IMR-90 (cell line): Measurements from ENCODE around the gene LRRC10B. TPM values are rescaled to one million over a fixed set of nuclear protein-coding genes. Genes with fewer than 3 reads are reported as not detected.
A peak's percentile ranks its signal among the peaks of the same experiment; 100 is the strongest.

ENCODE experiments used
- ATAC-seq: fragments of 200-7000 bp; cut with Tn5 transposase; 2 replicates; pipeline ENCODE4 v1.9.1; 2020; ENCODE audit warnings: low read depth, mild to moderate bottlenecking, moderate library complexity
- BruUV-seq: library from RNA; stranded (reverse); fragments of 400-500 nt; replicated peaks from 2 replicates; lab custom pipeline; 2021; lab: Mats Ljungman, UMichigan
- CTCF ChIA-PET: fragments of 300-600 bp; formaldehyde crosslinking; extraction: SDS; loops from one replicate; lab custom pipeline; 2021; ENCODE audit warnings: antibody characterized with exemption; lab: Yijun Ruan, JAX
- POLR2A ChIA-PET: fragments of 300-600 bp; sonication (Branson Sonifier 250); formaldehyde crosslinking; loops from one replicate; lab custom pipeline; 2022; ENCODE audit warnings: antibody characterized with exemption; ENCODE audit not compliant: unreplicated experiment; lab: Charles Lee
- DNase-seq: peaks from one replicate; pipeline ENCODE4 v3.0.0; 2013
- H2AFZ ChIP-seq: replicated peaks from 2 replicates; pipeline ENCODE3; 2013; ENCODE audit warnings: low read length, mild to moderate bottlenecking; ENCODE audit not compliant: poor library complexity
- H2AK5ac ChIP-seq: 2 replicates; pipeline ENCODE4 v1.6.1; 2013; ENCODE audit warnings: low read depth, low read length, inconsistent platforms
- H2AK9ac ChIP-seq: replicated peaks from 2 replicates; pipeline ENCODE3; 2013; ENCODE audit warnings: mild to moderate bottlenecking, low read depth, low read length, moderate library complexity; ENCODE audit not compliant: poor library complexity
- H2BK120ac ChIP-seq: 2 replicates; pipeline ENCODE4 v1.6.1; 2013; ENCODE audit warnings: low read depth, low read length, inconsistent platforms
- H2BK15ac ChIP-seq: 3 replicates; pipeline ENCODE4 v1.6.1; 2013; ENCODE audit warnings: low read depth, low read length, inconsistent platforms
- H2BK20ac ChIP-seq: 2 replicates; pipeline ENCODE4 v1.6.1; 2013; ENCODE audit warnings: low read depth, mild to moderate bottlenecking, inconsistent platforms, low read length, moderate library complexity
- H2BK5ac ChIP-seq: 2 replicates; pipeline ENCODE4 v1.6.1; 2013; ENCODE audit warnings: mild to moderate bottlenecking, low read depth, low read length, inconsistent platforms; ENCODE audit not compliant: poor library complexity, severe bottlenecking
- H3K14ac ChIP-seq: replicated peaks from 2 replicates; pipeline ENCODE4 v1.6.1; 2013; ENCODE audit warnings: low read depth, low read length, inconsistent platforms
- H3K18ac ChIP-seq: 2 replicates; pipeline ENCODE4 v1.6.1; 2013; ENCODE audit warnings: low read depth, low read length, control low read depth
- H3K23ac ChIP-seq: 2 replicates; pipeline ENCODE4 v1.6.1; 2013; ENCODE audit warnings: low read depth, low read length, inconsistent platforms
- H3K27ac ChIP-seq: 2 replicates; pipeline ENCODE4 v1.5.1; 2013; ENCODE audit warnings: mild to moderate bottlenecking, control low read depth, low read length; ENCODE audit not compliant: insufficient read depth
- H3K27me3 ChIP-seq: 2 replicates; pipeline ENCODE4 v1.6.1; 2013; ENCODE audit warnings: low read length; ENCODE audit not compliant: control insufficient read depth, insufficient read depth
- H3K36me3 ChIP-seq: 2 replicates; pipeline ENCODE4 v1.6.1; 2013; ENCODE audit warnings: low read length, mixed read lengths; ENCODE audit not compliant: control insufficient read depth, insufficient read depth
- H3K4ac ChIP-seq: 2 replicates; pipeline ENCODE4 v1.6.1; 2013; ENCODE audit warnings: low read depth, low read length, inconsistent platforms
- H3K4me1 ChIP-seq: 2 replicates; pipeline ENCODE4 v1.6.1; 2013; ENCODE audit warnings: low read length, mixed read lengths; ENCODE audit not compliant: control insufficient read depth, insufficient read depth
- H3K4me2 ChIP-seq: 2 replicates; pipeline ENCODE4 v1.6.1; 2013; ENCODE audit warnings: low read depth, mild to moderate bottlenecking, control low read depth, low read length, moderate library complexity
- H3K4me3 ChIP-seq: 2 replicates; pipeline ENCODE4 v1.5.1; 2013; ENCODE audit warnings: low read depth, mild to moderate bottlenecking, control low read depth, low read length, moderate library complexity; ENCODE audit not compliant: insufficient read depth
- H3K56ac ChIP-seq: 2 replicates; pipeline ENCODE4 v1.6.1; 2013; ENCODE audit warnings: low read length, inconsistent platforms; ENCODE audit not compliant: insufficient read depth; ENCODE audit errors: extremely low read depth
- H3K79me1 ChIP-seq, 2 experiments: 2 replicates each; pipeline ENCODE4 v1.6.1; 2013; ENCODE audit warnings: low read length in 2 of 2, inconsistent platforms in 1 of 2, low read depth in 1 of 2
- H3K9ac ChIP-seq: 2 replicates; pipeline ENCODE4 v1.6.1; 2013; ENCODE audit warnings: low read depth, low read length, control low read depth
- H3K9me1 ChIP-seq: 2 replicates; pipeline ENCODE4 v1.6.1; 2013; ENCODE audit warnings: low read length, inconsistent platforms; ENCODE audit not compliant: insufficient read depth
- H3K9me3 ChIP-seq: 2 replicates; pipeline ENCODE4 v1.6.1; 2013; ENCODE audit warnings: low read length; ENCODE audit not compliant: control insufficient read depth, insufficient read depth
- H4K20me1 ChIP-seq: 2 replicates; pipeline ENCODE4 v1.6.1; 2013; ENCODE audit warnings: low read length, inconsistent platforms; ENCODE audit not compliant: insufficient read depth
- H4K5ac ChIP-seq: 2 replicates; pipeline ENCODE4 v1.6.1; 2013; ENCODE audit warnings: mild to moderate bottlenecking, low read depth, low read length, control low read depth
- H4K8ac ChIP-seq, 2 experiments: 2 replicates each; pipeline ENCODE4 v1.6.1; 2013; ENCODE audit warnings: low read depth in 2 of 2, low read length in 2 of 2, control low read depth in 1 of 2, inconsistent platforms in 1 of 2
- H4K91ac ChIP-seq: 2 replicates; pipeline ENCODE4 v1.6.1; 2013; ENCODE audit warnings: low read depth, low read length, inconsistent platforms; ENCODE audit not compliant: insufficient read depth
- BHLHE40 ChIP-seq: fragments of 150-350 bp; IDR thresholded peaks from 2 replicates; pipeline ENCODE4 v1.6.1; 2016; ENCODE audit warnings: mild to moderate bottlenecking, low read depth, low read length
- CEBPB ChIP-seq: IDR thresholded peaks from 2 replicates; pipeline ENCODE4 v1.6.1; 2012; ENCODE audit warnings: low read depth, low read length, improper control_type of control experiment
- CHD1 ChIP-seq: IDR thresholded peaks from 2 replicates; pipeline ENCODE4 v1.6.1; 2012; ENCODE audit warnings: low read depth, low read length, improper control_type of control experiment
- FOS ChIP-seq: fragments of 150-350 bp; IDR thresholded peaks from 2 replicates; pipeline ENCODE4 v1.6.1; 2016; ENCODE audit warnings: low read depth, low read length
- MAZ ChIP-seq: IDR thresholded peaks from 2 replicates; pipeline ENCODE4 v1.6.1; 2012; ENCODE audit warnings: low read depth, mild to moderate bottlenecking, low read length, improper control_type of control experiment, moderate library complexity, borderline replicate concordance
- MXI1 ChIP-seq: IDR thresholded peaks from 2 replicates; pipeline ENCODE4 v1.6.1; 2012; ENCODE audit warnings: low read depth, mild to moderate bottlenecking, low read length, moderate library complexity, borderline replicate concordance
- NFE2L2 ChIP-seq: fragments of 150-350 bp; IDR thresholded peaks from 2 replicates; pipeline ENCODE4 v1.6.1; 2016; ENCODE audit warnings: low read depth, mild to moderate bottlenecking, low read length
- POLR2A ChIP-seq: IDR thresholded peaks from 2 replicates; pipeline ENCODE4 v1.6.1; 2012; ENCODE audit warnings: mild to moderate bottlenecking, low read depth, low read length
- RAD21 ChIP-seq: IDR thresholded peaks from 2 replicates; pipeline ENCODE4 v1.6.1; 2012; ENCODE audit warnings: low read length, improper control_type of control experiment
- RCOR1 ChIP-seq: IDR thresholded peaks from 2 replicates; pipeline ENCODE4 v1.6.1; 2012; ENCODE audit warnings: mild to moderate bottlenecking, low read length, improper control_type of control experiment; ENCODE audit not compliant: insufficient replicate concordance
- RFX5 ChIP-seq: IDR thresholded peaks from 2 replicates; pipeline ENCODE4 v1.8.0; 2012; ENCODE audit warnings: low read depth, mild to moderate bottlenecking, low read length, moderate library complexity
- SMC3 ChIP-seq: fragments of 150-350 bp; IDR thresholded peaks from 2 replicates; pipeline ENCODE4 v1.6.1; 2016; ENCODE audit warnings: low read depth, mild to moderate bottlenecking, antibody characterized with exemption, low read length, moderate library complexity
- whole genome bisulfite sequencing, 2 experiments: methylation state at CpG; one replicate each; pipeline versions ENCODE4 v1.1.5 to v1.1.7; 2013; ENCODE audit warnings: missing lambda C conversion rate in 2 of 2; ENCODE audit not compliant: insufficient read length in 1 of 2; ENCODE audit errors: extremely low coverage in 2 of 2; 5-methylcytosine and 5-hydroxymethylcytosine counted together
- dilution Hi-C: fragments of 300-500 bp; cut with HindIII; formaldehyde crosslinking; loops from one replicate; pipeline ENCODE4 v1.14.3; 2018; ENCODE audit warnings: low sequenced_read_pairs; ENCODE audit not compliant: unreplicated experiment
- in situ Hi-C: fragments of 300-500 bp; cut with MboI; formaldehyde crosslinking; loops from 3 replicates; pipeline ENCODE4 v1.14.3; 2019; ENCODE audit warnings: low sequenced_read_pairs, inconsistent platforms, mixed read lengths
- intact Hi-C: fragments of 100-400 bp; cut with micrococcal nuclease; formaldehyde crosslinking; loops from 2 replicates; pipeline ENCODE4 v1.10.0; 2022
- polyA plus RNA-seq, 3 experiments: library from polyadenylated mRNA; depleted of rRNA; stranded (reverse); fragments of >200 nt; gene quantifications; 2 replicates each; pipeline ENCODE4 v1.2.3, GENCODE V29; 2012; ENCODE audit warnings: low replicate concordance in 1 of 3
- total RNA-seq: library from RNA; depleted of rRNA; stranded (reverse); fragments of >200 nt; gene quantifications from 2 replicates; pipeline ENCODE4 v1.2.3, GENCODE V29; 2012
- TF ChIP-seq, protein P1 (sequence below): fragments of 150-350 bp; IDR thresholded peaks from 2 replicates; pipeline ENCODE4 v1.6.1; 2016; ENCODE audit warnings: low read depth, mild to moderate bottlenecking, low read length, moderate library complexity, borderline replicate concordance
- TF ChIP-seq, protein P2 (sequence below): conservative IDR thresholded peaks from 2 replicates; pipeline ENCODE4 v1.5.1; 2012; ENCODE audit warnings: mild to moderate bottlenecking, low read depth, low read length, improper control_type of control experiment
- TF ChIP-seq, protein P3 (sequence below): fragments of 150-350 bp; IDR thresholded peaks from 2 replicates; pipeline ENCODE4 v1.6.1; 2017; ENCODE audit warnings: mild to moderate bottlenecking, antibody characterized with exemption, low read length, low read depth

Gene LRRC10B
- total and polyA plus RNA-seq, 2 of the 4 experiments (the other 2 are of a cell fraction) = not detected

DNA sequence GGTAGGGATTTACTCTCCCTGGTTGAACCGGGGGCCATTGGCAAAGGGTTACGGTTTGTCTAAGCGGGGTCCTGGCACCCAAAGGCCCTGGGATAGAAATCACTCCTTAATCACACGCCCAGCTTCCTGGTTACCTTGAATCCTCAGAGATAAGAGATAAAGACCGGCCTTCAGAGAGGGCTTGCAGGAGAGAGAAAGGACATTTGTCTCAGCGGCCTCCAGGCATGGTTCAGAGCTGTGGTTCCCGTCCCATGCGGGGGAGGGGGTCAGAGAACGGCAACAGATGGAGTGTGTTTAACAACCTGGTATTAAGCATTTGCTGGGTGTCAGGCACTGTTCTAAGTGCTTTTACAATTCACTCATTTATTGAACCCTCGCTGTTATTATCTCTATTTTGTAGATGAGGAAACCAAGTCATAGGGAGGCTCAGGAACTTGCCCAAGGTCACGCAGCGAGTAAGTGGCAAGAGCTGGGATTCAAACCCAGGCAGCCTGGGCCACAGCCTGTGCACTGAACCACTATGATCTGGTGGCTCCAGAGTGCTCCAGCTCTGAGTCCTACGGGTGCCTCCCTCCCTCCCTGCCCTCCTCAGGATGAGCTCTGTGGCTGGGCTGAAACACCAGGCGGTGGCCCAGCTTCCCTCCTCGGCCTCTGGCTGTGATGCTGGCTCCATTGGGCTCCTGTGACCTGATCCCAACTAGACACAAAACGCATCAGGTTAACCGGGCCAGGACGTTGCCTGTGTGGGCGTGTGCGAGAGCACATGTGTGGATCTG is 18.6 kb downstream of the LRRC10B start:
- no peak overlapping the region for H4K8ac ChIP-seq
- no peak overlapping the region for H3K9ac ChIP-seq
- TF ChIP-seq FOS (no peak), MAZ (no peak), POLR2A (no peak), RAD21 (no peak), BHLHE40 (no peak), SMC3 (no peak), CHD1 (no peak), MXI1 (no peak), CEBPB (no peak), NFE2L2 (no peak), RFX5 (no peak), RCOR1 (no peak)
- TF ChIP-seq, protein P1, sequence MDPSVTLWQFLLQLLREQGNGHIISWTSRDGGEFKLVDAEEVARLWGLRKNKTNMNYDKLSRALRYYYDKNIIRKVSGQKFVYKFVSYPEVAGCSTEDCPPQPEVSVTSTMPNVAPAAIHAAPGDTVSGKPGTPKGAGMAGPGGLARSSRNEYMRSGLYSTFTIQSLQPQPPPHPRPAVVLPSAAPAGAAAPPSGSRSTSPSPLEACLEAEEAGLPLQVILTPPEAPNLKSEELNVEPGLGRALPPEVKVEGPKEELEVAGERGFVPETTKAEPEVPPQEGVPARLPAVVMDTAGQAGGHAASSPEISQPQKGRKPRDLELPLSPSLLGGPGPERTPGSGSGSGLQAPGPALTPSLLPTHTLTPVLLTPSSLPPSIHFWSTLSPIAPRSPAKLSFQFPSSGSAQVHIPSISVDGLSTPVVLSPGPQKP = no peak
- TF ChIP-seq, protein P2, sequence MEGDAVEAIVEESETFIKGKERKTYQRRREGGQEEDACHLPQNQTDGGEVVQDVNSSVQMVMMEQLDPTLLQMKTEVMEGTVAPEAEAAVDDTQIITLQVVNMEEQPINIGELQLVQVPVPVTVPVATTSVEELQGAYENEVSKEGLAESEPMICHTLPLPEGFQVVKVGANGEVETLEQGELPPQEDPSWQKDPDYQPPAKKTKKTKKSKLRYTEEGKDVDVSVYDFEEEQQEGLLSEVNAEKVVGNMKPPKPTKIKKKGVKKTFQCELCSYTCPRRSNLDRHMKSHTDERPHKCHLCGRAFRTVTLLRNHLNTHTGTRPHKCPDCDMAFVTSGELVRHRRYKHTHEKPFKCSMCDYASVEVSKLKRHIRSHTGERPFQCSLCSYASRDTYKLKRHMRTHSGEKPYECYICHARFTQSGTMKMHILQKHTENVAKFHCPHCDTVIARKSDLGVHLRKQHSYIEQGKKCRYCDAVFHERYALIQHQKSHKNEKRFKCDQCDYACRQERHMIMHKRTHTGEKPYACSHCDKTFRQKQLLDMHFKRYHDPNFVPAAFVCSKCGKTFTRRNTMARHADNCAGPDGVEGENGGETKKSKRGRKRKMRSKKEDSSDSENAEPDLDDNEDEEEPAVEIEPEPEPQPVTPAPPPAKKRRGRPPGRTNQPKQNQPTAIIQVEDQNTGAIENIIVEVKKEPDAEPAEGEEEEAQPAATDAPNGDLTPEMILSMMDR = no peak
- TF ChIP-seq, protein P3, sequence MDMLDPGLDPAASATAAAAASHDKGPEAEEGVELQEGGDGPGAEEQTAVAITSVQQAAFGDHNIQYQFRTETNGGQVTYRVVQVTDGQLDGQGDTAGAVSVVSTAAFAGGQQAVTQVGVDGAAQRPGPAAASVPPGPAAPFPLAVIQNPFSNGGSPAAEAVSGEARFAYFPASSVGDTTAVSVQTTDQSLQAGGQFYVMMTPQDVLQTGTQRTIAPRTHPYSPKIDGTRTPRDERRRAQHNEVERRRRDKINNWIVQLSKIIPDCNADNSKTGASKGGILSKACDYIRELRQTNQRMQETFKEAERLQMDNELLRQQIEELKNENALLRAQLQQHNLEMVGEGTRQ = no peak

More for the DNA sequence above, 18.6 kb downstream of the LRRC10B start:
- H3K4me3 ChIP-seq = no peak overlapping the region
- no peak for DNase-seq
- no peak overlapping the region for H3K4me2 ChIP-seq
- H3K23ac ChIP-seq = no peak overlapping the region
- 72% methylated on average over 2 of the region's 20 CpGs; no CpG with 5 or more reads in 1 of the 2 experiments for WGBS, 2 experiments
- 0 out of 2 replicates have a peak, but pooled peaks cover 2% of the 10 kb centered on the region for H3K9me3 ChIP-seq
- no peak overlapping the region for H3K4ac ChIP-seq
- ChIA-PET POLR2A (interaction anchor here (1.0 kb wide), 1 partner anchor 98 kb away, joined by 4 read pairs; the partner anchor contains the start of gene CPSF7), CTCF (interaction anchor here (1.1 to 1.2 kb wide), 2 partner anchors 10 to 81 kb away, joined by 3 to 6 read pairs; no protein-coding TSS in a partner anchor)
- H4K91ac ChIP-seq = no peak overlapping the region
- no peaks in the 10 kb centered on the region for H3K4me1 ChIP-seq
- no TSS peak for BruUV-seq
- H2AK9ac ChIP-seq = no peak overlapping the region
- in situ Hi-C loops = no loop called here
- intact Hi-C loops = no loop called here
- H3K79me1 ChIP-seq = no peaks in the 10 kb centered on the region
- H3K36me3 ChIP-seq = no peaks in the 10 kb centered on the region
- no peak overlapping the region for H2BK15ac ChIP-seq
- H3K27me3 ChIP-seq = peaks cover 90% of the 10 kb centered on the region
- no peaks in the 10 kb centered on the region for H4K20me1 ChIP-seq
- no peak overlapping the region for H3K14ac ChIP-seq
- H2AFZ ChIP-seq = peak overlapping the region; percentile 43
- ATAC-seq = no peak
- H2AK5ac ChIP-seq = no peak overlapping the region
- dilution Hi-C loops = no loop called here
- no peak overlapping the region for H3K18ac ChIP-seq
- no peak overlapping the region for H2BK20ac ChIP-seq
- H3K27ac ChIP-seq = no peak overlapping the region
- H2BK5ac ChIP-seq = no peak overlapping the region
- no peak overlapping the region for H2BK120ac ChIP-seq
- no peak overlapping the region for H4K5ac ChIP-seq
- no peak overlapping the region for H3K56ac ChIP-seq
- H3K9me1 ChIP-seq = no peaks in the 10 kb centered on the region
